Transverse colon (tissue), 4 donors: ENCODE results near the gene IVD. TPM values are rescaled to one million over a fixed set of nuclear protein-coding genes. Genes with fewer than 3 reads are reported as not detected.
A peak's percentile ranks its signal among the peaks of the same experiment; 100 is the strongest.

Experiments used
- DNase-seq: peaks from one replicate; pipeline ENCODE4 v3.0.0-alpha.2; 2019
- H3K27ac ChIP-seq, 4 donors: fragments of 200-600 bp; sonication (generic); 2 replicates each; pipeline ENCODE4 v1.5.1; 2016 to 2018; ENCODE audit warnings: inconsistent platforms in 4 of 4
- H3K27me3 ChIP-seq: fragments of 200-600 bp; sonication (generic); 2 replicates; pipeline ENCODE4 v1.5.1; 2017; ENCODE audit warnings: inconsistent platforms
- H3K36me3 ChIP-seq, 4 donors: fragments of 200-600 bp; sonication (generic); 2 replicates each; pipeline ENCODE4 v1.5.1; 2017 to 2019; ENCODE audit warnings: inconsistent platforms in 4 of 4
- H3K4me1 ChIP-seq, 4 donors: fragments of 200-600 bp; sonication (generic); 2 replicates each; pipeline ENCODE4 v1.5.1; 2017 to 2020; ENCODE audit warnings: inconsistent platforms in 4 of 4
- H3K4me3 ChIP-seq, 4 donors: fragments of 200-600 bp; sonication (generic); 1 replicate in 1 of 4; 2 replicates in 3 of 4; pipeline versions ENCODE4 v1.5.1 to v1.6.1; 2017 to 2019; ENCODE audit warnings: inconsistent platforms in 4 of 4
- H3K9me3 ChIP-seq, 2 donors: fragments of 200-600 bp; sonication (generic); 2 replicates each; pipeline ENCODE4 v1.5.1; 2017 to 2019; ENCODE audit warnings: inconsistent platforms in 2 of 2
- EP300 ChIP-seq: sonication (generic); formaldehyde crosslinking; IDR thresholded peaks from one replicate; pipeline ENCODE4 v1.6.1; 2017; ENCODE audit warnings: antibody characterized with exemption, low read depth
- POLR2A ChIP-seq: fragments of 450-650 bp; IDR thresholded peaks from one replicate; pipeline ENCODE4 v1.6.1; 2016; ENCODE audit warnings: antibody characterized with exemption, mild to moderate bottlenecking, moderate library complexity
- POLR2AphosphoS5 ChIP-seq, 3 donors: sonication (generic); formaldehyde crosslinking; IDR thresholded peaks; one replicate each; pipeline ENCODE4 v1.6.1; 2016; ENCODE audit warnings: antibody characterized with exemption in 3 of 3
- WGBS, 2 donors: methylation state at CpG; one replicate each; pipeline ENCODE4 v1.1.5; 2018; ENCODE audit warnings: low coverage in 1 of 2; 5-methylcytosine and 5-hydroxymethylcytosine counted together
- in situ Hi-C, 4 donors: fragments of 200-750 bp; cut with MboI; loops; one replicate each; pipeline versions ENCODE4 v1.15.0 to v1.15.1; 2017; ENCODE audit warnings: low sequenced_read_pairs in 3 of 4, low pct_ligation_motif_present in 1 of 4, low pct_unique_long_range_greater_than_20kb in 1 of 4
- intact Hi-C: fragments of 100-400 bp; cut with DNase I; formaldehyde crosslinking; loops from one replicate; pipeline ENCODE4 v1.15.1; 2023; ENCODE audit warnings: low total_unique reads
- total RNA-seq, 4 donors: library from RNA; depleted of rRNA; stranded (reverse); fragments of >200 nt; gene quantifications; one replicate each; pipeline ENCODE4 v1.1.0, GENCODE V29; 2016
- TF ChIP-seq, protein P1 (sequence below), 5 experiments: fragments of 200-600 bp in 3 of 5; fragments of 450-650 bp in 2 of 5; sonication (generic) in 3 of 5; IDR thresholded peaks; 1 replicate in 2 of 5; 2 replicates in 3 of 5; pipeline ENCODE4 v1.5.1; 2016 to 2017; ENCODE audit warnings: antibody characterized with exemption in 5 of 5, inconsistent platforms in 3 of 5, mild to moderate bottlenecking in 2 of 5, moderate library complexity in 1 of 5

The IVD gene
- total RNA-seq, 4 donors from 2014 or later: 51.4 to 122 (median 58.7) TPM

DNA sequence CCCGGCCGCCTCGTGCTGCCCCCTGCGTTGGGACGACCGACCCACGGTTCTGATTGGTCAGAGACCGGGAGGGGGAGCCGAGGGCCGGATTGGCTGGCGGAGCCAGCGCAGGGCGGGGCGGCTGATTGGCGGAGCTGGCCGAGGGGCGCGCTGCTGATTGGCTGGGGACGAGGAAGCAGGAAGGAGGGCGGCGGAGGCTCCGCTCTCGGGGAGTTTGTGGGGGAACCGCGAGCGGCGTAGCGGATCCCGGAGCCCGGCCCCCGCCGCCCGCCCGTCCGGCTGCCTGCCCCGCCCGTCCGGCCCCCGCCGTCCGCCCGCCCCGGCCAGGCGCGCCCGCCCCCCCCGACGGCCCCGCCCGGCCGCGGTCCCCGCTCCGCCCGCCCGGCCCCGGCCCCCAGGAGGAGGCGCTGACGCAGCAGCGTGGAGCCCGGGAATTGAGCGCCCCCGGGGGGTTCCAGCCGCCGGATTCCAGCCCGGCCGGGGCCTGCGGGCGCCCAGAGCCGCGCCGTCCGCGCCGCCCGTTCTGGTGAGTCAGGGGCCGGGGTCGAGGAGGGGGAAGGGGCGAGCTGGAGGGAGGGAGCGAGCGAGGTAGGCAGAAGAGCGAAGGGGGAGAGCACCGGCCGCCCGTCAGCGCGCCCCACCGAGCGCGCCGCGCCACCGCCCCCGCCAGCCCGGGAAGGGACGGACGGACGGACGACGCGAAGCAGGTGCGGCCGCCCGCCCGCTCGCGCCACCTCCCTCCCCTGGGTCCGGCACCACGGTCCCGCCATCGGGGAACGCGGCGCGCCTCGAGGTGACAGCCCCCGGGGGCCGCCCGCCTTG is 35.4 kb downstream of the IVD start, which contains the start of gene BAHD1:
Gene BAHD1, plus strand, starts transcription at position 211 of the 822 bp plus-strand sequence. CDS start 17,512 bp downstream, outside the sequence.
- DNase-seq: peak; percentile 98
- 1% methylated on average over 24 of the region's 119 CpGs; no CpG with 5 or more reads in 1 of the 2 donors for WGBS, 2 donors
- TF ChIP-seq, protein P1, sequence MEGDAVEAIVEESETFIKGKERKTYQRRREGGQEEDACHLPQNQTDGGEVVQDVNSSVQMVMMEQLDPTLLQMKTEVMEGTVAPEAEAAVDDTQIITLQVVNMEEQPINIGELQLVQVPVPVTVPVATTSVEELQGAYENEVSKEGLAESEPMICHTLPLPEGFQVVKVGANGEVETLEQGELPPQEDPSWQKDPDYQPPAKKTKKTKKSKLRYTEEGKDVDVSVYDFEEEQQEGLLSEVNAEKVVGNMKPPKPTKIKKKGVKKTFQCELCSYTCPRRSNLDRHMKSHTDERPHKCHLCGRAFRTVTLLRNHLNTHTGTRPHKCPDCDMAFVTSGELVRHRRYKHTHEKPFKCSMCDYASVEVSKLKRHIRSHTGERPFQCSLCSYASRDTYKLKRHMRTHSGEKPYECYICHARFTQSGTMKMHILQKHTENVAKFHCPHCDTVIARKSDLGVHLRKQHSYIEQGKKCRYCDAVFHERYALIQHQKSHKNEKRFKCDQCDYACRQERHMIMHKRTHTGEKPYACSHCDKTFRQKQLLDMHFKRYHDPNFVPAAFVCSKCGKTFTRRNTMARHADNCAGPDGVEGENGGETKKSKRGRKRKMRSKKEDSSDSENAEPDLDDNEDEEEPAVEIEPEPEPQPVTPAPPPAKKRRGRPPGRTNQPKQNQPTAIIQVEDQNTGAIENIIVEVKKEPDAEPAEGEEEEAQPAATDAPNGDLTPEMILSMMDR (IDR thresholded peaks at IDR 0.05): peak in 1 of 5 experiments; percentile 2
- TF ChIP-seq EP300: no peak
- TF ChIP-seq POLR2AphosphoS5 (IDR thresholded peaks at IDR 0.05): peak; percentile 17 to 58 (median 47)
- peak; percentile 44 for TF ChIP-seq POLR2A
- H3K4me1 ChIP-seq: peaks cover 29 to 66% (median 46%) of the 10 kb centered on the region in 4 donors
- peak within 1 kb of the TSS; percentile 84 to 91 (median 90) for H3K27ac ChIP-seq
- H3K9me3 ChIP-seq: no peaks in the 10 kb centered on the region
- peaks cover 18% of the 10 kb centered on the region for H3K27me3 ChIP-seq
- intact Hi-C loops (no loop called here), in situ Hi-C loops (no loop called here)
- H3K4me3 ChIP-seq: peak within 1 kb of the TSS; percentile 95 to 98 (median 95)
- H3K36me3 ChIP-seq: no peaks in the 10 kb centered on the region

DNA sequence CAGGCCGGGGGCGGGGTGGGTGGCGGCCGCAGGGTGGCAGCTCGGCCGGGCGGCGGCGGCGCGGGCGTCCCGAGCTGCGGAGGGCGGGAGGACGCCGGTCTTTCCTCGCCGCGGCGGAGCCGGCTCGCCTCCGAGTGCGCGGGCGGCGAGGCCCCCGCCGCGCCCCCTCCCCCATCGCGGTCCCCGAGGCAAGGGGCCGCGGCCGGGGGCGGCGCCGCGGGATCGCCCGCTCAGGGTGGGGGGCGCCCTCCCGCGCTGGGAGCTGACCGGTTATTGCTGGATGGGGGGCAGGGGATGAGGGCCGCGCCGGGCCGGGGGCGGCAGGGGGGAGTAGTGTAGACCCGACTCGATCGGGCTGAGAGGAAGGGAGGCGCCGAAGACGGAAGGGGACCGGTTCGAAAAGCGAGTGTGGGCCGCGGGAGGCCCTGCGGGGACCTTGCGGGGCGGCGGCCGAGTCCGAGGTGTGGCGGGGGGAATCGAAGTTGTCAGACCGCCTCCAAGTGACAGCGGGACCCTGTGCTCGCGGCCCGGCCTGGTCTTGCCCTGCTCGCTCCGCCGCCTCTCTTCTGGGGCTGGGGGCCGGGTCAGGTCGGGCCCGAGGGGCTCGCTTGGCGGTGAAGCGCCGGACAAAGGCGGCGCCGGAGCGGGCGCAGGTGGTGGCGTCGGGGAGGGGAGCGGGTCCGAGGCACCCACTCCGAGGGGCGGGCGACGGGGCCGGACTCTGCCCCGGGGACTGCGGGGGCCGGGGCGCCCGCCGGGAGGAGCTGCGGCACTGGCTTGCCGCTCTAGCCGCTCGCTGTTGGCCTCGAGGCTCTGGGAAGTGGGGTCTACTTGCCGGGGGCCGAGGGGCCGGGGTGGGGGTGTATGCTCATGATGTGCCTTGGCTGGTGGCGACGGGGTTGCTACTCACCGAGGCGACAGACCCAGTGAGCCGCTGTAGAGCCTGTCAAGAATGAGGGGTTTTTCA is 36.3 kb downstream of the IVD start:
- peak; percentile 30 for DNase-seq
- H3K4me3 ChIP-seq: peak overlapping the region; percentile 95 to 98 (median 95)
- intact Hi-C loops: no loop called here
- H3K9me3 ChIP-seq: no peaks in the 10 kb centered on the region
- 0% methylated on average over 23 of the region's 119 CpGs; no CpG with 5 or more reads in 1 of the 2 donors for WGBS, 2 donors
- in situ Hi-C loops: no loop called here
- no peaks in the 10 kb centered on the region for H3K36me3 ChIP-seq
- H3K27me3 ChIP-seq: peaks cover 11% of the 10 kb centered on the region
- H3K27ac ChIP-seq: peak overlapping the region; percentile 84 to 91 (median 90)
- H3K4me1 ChIP-seq: peaks cover 27 to 61% (median 38%) of the 10 kb centered on the region in 4 donors
- TF ChIP-seq POLR2A (no peak), POLR2AphosphoS5 (IDR thresholded peaks at IDR 0.05) (no peak), EP300 (no peak)
- TF ChIP-seq, protein P1 (IDR thresholded peaks at IDR 0.05): peak in 1 of 5 experiments; percentile 20

DNA sequence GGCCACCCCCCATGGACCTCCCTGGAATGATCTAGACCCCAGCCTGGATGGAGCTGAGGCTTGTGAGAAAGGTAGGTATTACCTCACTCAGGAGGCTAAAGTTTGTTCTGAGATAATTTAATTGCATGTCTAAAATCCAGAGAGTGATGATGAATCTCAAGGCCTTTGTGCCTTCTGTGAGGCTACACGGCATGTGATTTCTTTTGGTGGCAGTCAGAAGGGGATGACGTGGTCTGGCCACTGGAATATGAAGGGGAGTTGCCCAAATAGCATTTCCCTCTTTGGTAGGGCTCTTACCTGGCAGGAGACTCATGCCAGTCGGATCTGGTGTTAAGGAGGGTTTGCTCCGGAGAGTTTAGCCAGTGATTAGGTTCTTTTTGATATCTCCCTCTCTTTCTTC is 37.7 kb downstream of the IVD start:
- no peak for TF ChIP-seq EP300
- TF ChIP-seq POLR2A: no peak
- TF ChIP-seq, protein P1 (IDR thresholded peaks at IDR 0.05): no peak
- no peak for TF ChIP-seq POLR2AphosphoS5 (IDR thresholded peaks at IDR 0.05)
- H3K27me3 ChIP-seq: no peaks in the 10 kb centered on the region
- no peaks in the 10 kb centered on the region for H3K9me3 ChIP-seq
- no peaks in the 10 kb centered on the region for H3K36me3 ChIP-seq
- no peak overlapping the region for H3K27ac ChIP-seq
- in situ Hi-C loops (no loop called here), intact Hi-C loops (no loop called here)
- 85 to 90% methylated on average over 4 of the region's 4 CpGs for WGBS, 2 donors
- peaks cover 22 to 57% (median 34%) of the 10 kb centered on the region in 4 donors for H3K4me1 ChIP-seq
- no peak for DNase-seq
- no peak overlapping the region for H3K4me3 ChIP-seq
